ENCODE data around the gene FBXL19.
A peak's percentile ranks its signal among the peaks of the same experiment; 100 is the strongest.

The FBXL19 gene

DNA sequence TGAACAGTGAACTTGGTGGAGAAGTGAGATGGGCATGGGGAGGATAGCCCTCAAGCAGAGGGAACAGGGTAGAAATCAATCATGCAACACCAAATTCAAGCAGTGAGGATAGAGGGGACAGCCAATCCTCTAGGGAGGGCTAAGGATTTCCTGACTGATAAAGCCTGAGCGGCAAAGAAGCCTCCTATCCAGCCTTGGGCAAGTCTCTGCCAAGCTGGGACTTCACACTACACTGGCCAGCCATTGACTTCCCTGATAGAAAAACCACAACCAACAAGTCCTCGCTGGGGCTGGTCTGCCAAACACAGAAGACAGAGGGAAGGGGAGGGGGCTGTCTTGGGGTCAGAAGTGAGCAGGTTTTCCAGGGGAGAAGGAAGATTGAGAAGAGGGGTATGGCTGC is 2.5 kb upstream of the FBXL19 start:
- Histone ChIP-seq H3K4me1 (peaks cover 56% of the 10 kb centered on the region), H4K20me1 (peaks cover 13% of the 10 kb centered on the region), H3K9me3 (no peaks in the 10 kb centered on the region), H3K9ac (peak overlapping the region; percentile 72; the same call in 1 of the 2 replicates), H3K4me3 (peak overlapping the region; percentile 13; the same call in 1 of the 2 replicates), H3K27me3 (no peaks in the 10 kb centered on the region), H3K36me3 (no peaks in the 10 kb centered on the region; the same call in 1 of the 2 replicates), H3K4me2 (peak overlapping the region; percentile 86), H3K27ac (peak overlapping the region; percentile 56)
- no peak for TF ChIP-seq Cebpa-rat (IDR thresholded peaks at IDR 0.05)

DNA sequence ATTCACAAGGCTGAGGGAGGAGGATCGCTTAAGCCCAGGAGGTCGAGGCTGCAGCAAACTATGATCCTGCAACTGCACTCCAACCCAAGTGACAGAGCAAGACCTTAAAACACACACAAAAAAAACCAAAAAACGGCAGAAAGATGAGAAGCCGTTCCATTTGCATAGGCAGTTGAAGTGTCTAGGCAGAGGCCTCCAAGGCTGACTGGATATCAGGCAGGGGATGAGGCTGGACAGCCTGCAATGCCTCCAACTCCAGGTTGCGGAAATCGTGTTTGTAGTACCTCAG is 2.0 kb upstream of the FBXL19 start:
- no peaks in the 10 kb centered on the region for H3K27me3 ChIP-seq
- H4K20me1 ChIP-seq, result peaks cover 18% of the 10 kb centered on the region
- H3K9me3 ChIP-seq, result no peaks in the 10 kb centered on the region
- H3K36me3 ChIP-seq, result no peaks in the 10 kb centered on the region; the same call in 1 of the 2 replicates
- peak overlapping the region; percentile 72; the same call in 1 of the 2 replicates for H3K9ac ChIP-seq
- H3K4me3 ChIP-seq, result peak overlapping the region; percentile 13; the same call in 1 of the 2 replicates
- H3K4me2 ChIP-seq, result peak overlapping the region; percentile 86
- TF ChIP-seq Cebpa-rat (IDR thresholded peaks at IDR 0.05), result no peak
- peak overlapping the region; percentile 56 for H3K27ac ChIP-seq
- H3K4me1 ChIP-seq, result peaks cover 61% of the 10 kb centered on the region

DNA sequence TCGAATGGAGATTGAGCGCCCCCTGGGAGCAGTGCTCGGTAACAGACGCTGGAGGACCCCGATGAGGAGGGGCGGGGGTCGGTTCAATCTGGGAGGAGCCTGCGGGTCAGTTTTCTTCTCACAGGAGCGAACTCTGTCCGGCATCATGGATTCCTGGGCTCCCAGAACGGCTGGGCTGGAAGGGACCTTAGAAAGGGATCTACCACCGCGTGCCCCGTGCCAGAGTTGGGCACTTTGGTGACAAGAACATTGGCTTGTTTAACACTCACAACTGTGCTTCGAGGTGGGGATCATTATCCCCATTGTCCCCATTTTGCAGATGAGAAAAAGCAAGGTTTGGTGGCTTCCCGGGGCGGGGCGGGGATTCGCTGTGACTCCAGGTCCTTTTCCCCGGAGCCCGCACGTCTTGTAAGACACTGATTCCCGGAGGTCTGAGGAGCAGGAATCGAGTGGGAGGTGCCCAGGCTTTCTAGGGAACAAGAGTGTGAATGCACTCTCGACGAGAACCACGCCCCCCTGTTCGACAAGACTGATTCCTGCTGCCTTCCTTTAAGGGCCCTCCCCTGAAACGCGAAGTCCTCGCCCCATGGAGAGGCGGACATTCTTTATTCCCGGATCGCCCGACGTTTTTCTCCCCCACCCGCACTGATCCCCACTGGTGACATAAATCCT is 1.5 kb upstream of the FBXL19 start:
- H4K20me1 ChIP-seq, result peaks cover 22% of the 10 kb centered on the region
- peak overlapping the region; percentile 72 for H3K9ac ChIP-seq
- no peak for TF ChIP-seq Cebpa-rat (IDR thresholded peaks at IDR 0.05)
- peak overlapping the region; percentile 86 for H3K4me2 ChIP-seq
- H3K4me3 ChIP-seq, result peak overlapping the region; percentile 95
- H3K27me3 ChIP-seq, result no peaks in the 10 kb centered on the region
- H3K27ac ChIP-seq, result peak overlapping the region; percentile 68
- H3K4me1 ChIP-seq, result peaks cover 66% of the 10 kb centered on the region
- peaks cover 5% of the 10 kb centered on the region for H3K36me3 ChIP-seq
- no peaks in the 10 kb centered on the region for H3K9me3 ChIP-seq

DNA sequence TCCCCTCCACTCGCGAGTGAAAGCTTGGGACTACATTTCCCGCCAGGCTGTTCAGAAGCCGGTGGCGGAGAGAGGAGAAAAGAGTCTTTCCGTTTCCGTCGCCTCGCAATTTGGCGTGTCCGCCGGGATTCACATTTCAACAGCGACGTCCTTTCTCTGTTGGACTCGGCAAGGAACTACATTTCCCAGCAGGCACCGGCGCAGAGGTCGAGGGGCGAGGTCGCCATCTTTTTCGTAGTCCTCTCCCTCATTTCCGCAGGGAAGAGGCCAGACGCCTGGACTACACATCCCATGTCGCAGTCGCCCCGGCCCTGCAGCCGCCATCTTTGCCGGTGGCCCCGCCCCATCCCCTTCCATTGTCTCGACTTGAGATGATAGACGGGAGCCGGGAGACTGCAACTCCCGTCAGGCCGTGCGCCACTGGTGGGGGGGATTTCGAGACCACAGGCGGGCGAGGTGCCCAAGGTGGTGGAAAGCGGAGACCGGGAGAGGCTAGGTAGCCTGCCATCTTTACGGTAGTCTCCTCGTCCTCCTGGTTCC is 882 bp upstream of the FBXL19 start:
- Histone ChIP-seq H3K4me2 (peak overlapping the region; percentile 86), H4K20me1 (peaks cover 28% of the 10 kb centered on the region), H3K9me3 (no peaks in the 10 kb centered on the region), H3K9ac (peak overlapping the region; percentile 95), H3K4me3 (peak overlapping the region; percentile 95), H3K4me1 (peaks cover 72% of the 10 kb centered on the region), H3K27me3 (no peaks in the 10 kb centered on the region), H3K27ac (peak overlapping the region; percentile 98), H3K36me3 (peaks cover 11% of the 10 kb centered on the region)
- TF ChIP-seq Cebpa-rat (IDR thresholded peaks at IDR 0.05), result no peak

DNA sequence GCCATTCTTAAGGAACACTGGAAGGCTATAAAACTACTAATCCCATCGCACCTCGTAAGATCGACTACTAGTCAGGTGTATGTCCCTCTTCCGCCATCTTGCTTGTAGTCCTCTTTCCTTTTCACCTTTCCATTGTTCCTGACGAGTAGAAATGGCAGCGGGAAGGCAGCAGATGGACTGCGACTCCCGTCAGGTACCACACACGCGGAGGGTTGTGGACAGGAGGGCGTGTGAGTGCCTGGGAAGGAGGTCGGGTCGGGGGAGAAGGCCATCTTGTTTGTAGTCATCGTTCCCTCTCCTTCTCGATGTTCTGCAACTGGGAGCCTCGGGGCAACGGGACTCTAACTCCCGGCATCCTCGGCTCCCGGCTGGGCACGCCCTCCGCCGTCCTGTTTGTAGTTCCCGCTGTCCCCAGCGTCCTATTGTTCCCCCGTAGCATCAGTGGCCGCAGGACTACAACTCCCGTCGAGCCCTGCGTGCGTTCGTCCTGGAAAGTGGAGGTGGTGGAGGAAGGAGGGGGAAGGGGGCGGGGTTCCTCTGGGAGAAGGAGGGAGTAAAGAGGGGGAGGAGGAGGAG is 324 bp upstream of the FBXL19 start:
- Histone ChIP-seq H3K9ac (peak overlapping the region; percentile 95), H3K4me3 (peak overlapping the region; percentile 95), H3K4me2 (peak overlapping the region; percentile 62; the same call in 1 of the 2 replicates), H3K36me3 (peaks cover 16% of the 10 kb centered on the region), H3K27me3 (no peaks in the 10 kb centered on the region), H3K4me1 (peaks cover 74% of the 10 kb centered on the region), H3K27ac (peak overlapping the region; percentile 98), H4K20me1 (peaks cover 30% of the 10 kb centered on the region), H3K9me3 (no peaks in the 10 kb centered on the region)
- TF ChIP-seq Cebpa-rat (IDR thresholded peaks at IDR 0.05), result no peak

DNA sequence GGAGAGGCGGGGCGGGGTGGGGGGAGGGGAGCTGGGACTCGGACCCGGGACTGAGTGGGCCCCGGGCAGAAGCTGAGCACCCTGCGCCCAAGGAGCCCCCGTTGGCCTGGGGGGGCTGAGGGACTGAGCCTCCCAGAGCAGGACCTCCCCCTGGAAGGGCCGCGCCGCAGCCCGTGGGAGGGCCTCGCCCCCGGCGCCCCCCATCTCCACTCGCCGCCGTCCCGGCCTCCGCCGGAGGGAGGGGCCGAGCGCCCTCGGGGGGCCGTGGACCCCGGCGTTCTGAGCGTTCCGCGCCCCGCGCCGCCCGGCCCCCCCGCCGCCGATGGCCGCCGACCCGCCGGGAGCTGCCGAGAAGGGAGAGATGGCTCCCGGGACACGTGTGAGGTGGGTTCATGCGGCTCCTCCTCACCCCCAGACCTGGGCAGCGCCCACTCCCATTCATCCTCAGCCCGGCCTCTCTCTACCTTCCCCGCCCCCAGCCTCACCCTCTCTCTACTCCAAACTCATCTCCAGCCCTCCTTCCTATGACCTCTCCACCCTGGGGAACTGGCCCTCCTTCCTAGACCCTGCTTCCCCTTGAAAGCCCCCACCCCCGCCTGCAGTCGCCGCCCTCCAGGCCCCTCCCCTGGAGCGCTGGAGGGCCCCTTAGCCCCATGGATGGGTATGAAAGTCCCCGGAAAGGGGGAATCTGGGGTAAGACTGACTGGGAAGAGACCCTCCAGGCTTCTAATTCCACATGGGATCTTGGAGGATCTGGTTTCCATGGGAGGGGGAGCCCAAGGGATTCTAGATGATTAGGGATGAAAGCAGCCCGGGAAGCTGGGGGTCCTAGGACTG is 922 bp downstream of the FBXL19 start:
- H4K20me1 ChIP-seq, result peaks cover 30% of the 10 kb centered on the region
- peak overlapping the region; percentile 97 for H3K27ac ChIP-seq
- no peaks in the 10 kb centered on the region for H3K27me3 ChIP-seq
- no peaks in the 10 kb centered on the region for H3K9me3 ChIP-seq
- peaks cover 66% of the 10 kb centered on the region for H3K4me1 ChIP-seq
- H3K9ac ChIP-seq, result peak overlapping the region; percentile 95
- peaks cover 28% of the 10 kb centered on the region for H3K36me3 ChIP-seq
- peak overlapping the region; percentile 99 for H3K4me2 ChIP-seq
- no peak for TF ChIP-seq Cebpa-rat (IDR thresholded peaks at IDR 0.05)
- peak overlapping the region; percentile 95 for H3K4me3 ChIP-seq

DNA sequence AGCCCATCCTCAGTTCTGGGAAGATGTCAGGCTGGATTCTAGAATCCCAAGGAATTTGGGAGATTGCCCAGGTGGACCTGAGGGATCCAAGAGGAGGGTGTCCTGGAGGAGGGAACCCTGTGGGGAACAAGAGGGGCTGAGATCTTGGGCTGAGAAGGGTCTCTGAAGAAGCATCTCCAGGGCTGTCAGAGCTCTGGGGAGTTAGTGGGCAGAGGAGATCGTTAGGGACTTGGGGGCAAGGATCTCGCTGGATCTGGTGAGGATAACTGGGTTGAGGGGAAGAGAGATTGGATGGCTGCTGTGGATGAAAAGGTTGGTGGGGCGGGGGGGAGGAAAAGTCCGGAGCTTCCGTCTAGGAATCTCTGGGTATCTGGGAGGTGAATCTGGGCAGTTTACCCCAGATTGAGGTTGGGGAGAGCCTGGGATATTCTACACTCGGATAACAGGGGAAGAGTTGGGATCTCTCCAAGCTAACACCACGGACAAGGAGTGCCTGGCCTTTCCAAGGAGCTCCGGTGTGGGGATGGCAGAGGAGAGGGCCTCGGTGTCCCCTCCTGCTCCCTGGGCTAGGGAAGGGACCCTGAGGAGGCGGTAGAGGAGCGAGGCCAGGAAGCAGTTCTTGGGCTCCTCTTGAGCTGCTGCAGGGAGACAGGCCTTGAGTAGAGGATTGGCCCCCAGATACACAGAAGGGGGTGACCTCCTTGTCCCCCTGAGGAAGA is 1.7 kb downstream of the FBXL19 start:
- peaks cover 30% of the 10 kb centered on the region for H4K20me1 ChIP-seq
- no peak for TF ChIP-seq Cebpa-rat (IDR thresholded peaks at IDR 0.05)
- H3K4me1 ChIP-seq, result peaks cover 58% of the 10 kb centered on the region
- H3K4me2 ChIP-seq, result peak overlapping the region; percentile 99
- no peaks in the 10 kb centered on the region for H3K9me3 ChIP-seq
- H3K36me3 ChIP-seq, result peaks cover 36% of the 10 kb centered on the region
- H3K27ac ChIP-seq, result peak overlapping the region; percentile 97
- H3K27me3 ChIP-seq, result no peaks in the 10 kb centered on the region
- peak overlapping the region; percentile 95 for H3K9ac ChIP-seq
- peak overlapping the region; percentile 95 for H3K4me3 ChIP-seq

DNA sequence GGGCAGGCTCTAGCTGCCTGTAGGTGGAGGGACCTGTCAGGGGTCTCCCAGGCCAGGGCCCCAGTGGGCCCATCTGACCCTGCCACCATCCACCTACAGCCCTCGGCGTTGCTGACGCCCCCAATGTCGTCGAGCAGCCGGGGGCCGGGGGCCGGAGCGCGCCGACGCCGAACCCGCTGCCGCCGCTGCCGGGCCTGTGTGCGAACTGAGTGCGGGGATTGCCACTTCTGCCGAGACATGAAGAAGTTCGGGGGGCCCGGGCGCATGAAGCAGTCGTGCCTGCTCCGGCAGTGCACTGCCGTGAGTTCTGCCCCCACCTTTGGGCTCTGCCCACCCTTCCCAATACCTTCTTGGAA is 2.2 kb downstream of the FBXL19 start:
- Histone ChIP-seq H3K4me1 (peaks cover 52% of the 10 kb centered on the region), H3K9me3 (no peaks in the 10 kb centered on the region), H3K9ac (peak overlapping the region; percentile 95), H3K27me3 (no peaks in the 10 kb centered on the region), H4K20me1 (peaks cover 30% of the 10 kb centered on the region), H3K4me2 (peak overlapping the region; percentile 99), H3K4me3 (peak overlapping the region; percentile 95), H3K27ac (peak overlapping the region; percentile 97), H3K36me3 (peaks cover 41% of the 10 kb centered on the region)
- no peak for TF ChIP-seq Cebpa-rat (IDR thresholded peaks at IDR 0.05)
